Inflammatory macrophage treated with lipopolysaccharide for 4 hours (primary cell): ENCODE data around the gene IZUMO1.
A peak's percentile ranks its signal among the peaks of the same experiment; 100 is the strongest.
"Not testable (repeated sequence)": the region's sequence is repeated elsewhere in the genome, so short reads cannot be mapped to it uniquely, and the experiment has no call there.

Experiments
- DNase-seq: peaks from one replicate; pipeline ENCODE4 v3.0.0-alpha.2; 2020

Gene IZUMO1

GRCh38 chr19:48713041-48713863 lies 33.5 kb downstream of the IZUMO1 start:
- peak; percentile 5 for DNase-seq

- no peak for DNase-seq
Observed at GRCh38 chr19:48711106-48711662, 35.5 kb downstream of the IZUMO1 start.

GRCh38 chr19:48708471-48708870 lies 38.2 kb downstream of the IZUMO1 start:
- no peak for DNase-seq

- no peak for DNase-seq
Observed at GRCh38 chr19:48705431-48705830, 41.3 kb downstream of the IZUMO1 start.

GRCh38 chr19:48703316-48703715 lies 43.4 kb downstream of the IZUMO1 start:
- DNase-seq: no peak

- no peak for DNase-seq
Observed at GRCh38 chr19:48702701-48703100, 44.0 kb downstream of the IZUMO1 start.

- DNase-seq: no peak
Observed at GRCh38 chr19:48698046-48698445, 48.7 kb downstream of the IZUMO1 start.

GRCh38 chr19:48696353-48697010 lies 50.2 kb downstream of the IZUMO1 start:
- DNase-seq: no peak

GRCh38 chr19:48695743-48696352 lies 50.9 kb downstream of the IZUMO1 start, which contains the start of gene FUT2:
Gene FUT2 (plus strand): TSS chr19:48695971. CDS start chr19:48702957, 6,986 bp downstream.
- no peak for DNase-seq

GRCh38 chr19:48693629-48694028 lies 53.1 kb downstream of the IZUMO1 start:
- not testable (repeated sequence) for DNase-seq
